Brain microvascular endothelial cell (primary cell): ENCODE data around the gene GCLM.
"Not testable (repeated sequence)": the region's sequence is repeated elsewhere in the genome, so short reads cannot be mapped to it uniquely, and the experiment has no call there.

ENCODE experiments used
- DNase-seq: peaks from one replicate; pipeline ENCODE4 v3.0.0-alpha.2; 2020
- H3K27ac ChIP-seq: fragments of 250-450 bp; sonication (Bioruptor Pico); 2 replicates; pipeline ENCODE4 v1.5.1; 2020; ENCODE audit warnings: mild to moderate bottlenecking, moderate library complexity
- H3K27me3 ChIP-seq: fragments of 250-450 bp; sonication (Bioruptor Pico); replicated peaks from 2 replicates; pipeline ENCODE4 v1.5.1; 2020; ENCODE audit warnings: mild to moderate bottlenecking
- H3K36me3 ChIP-seq: fragments of 250-450 bp; sonication (Bioruptor Pico); replicated peaks from 2 replicates; pipeline ENCODE4 v1.5.1; 2020; ENCODE audit warnings: mild to moderate bottlenecking
- H3K4me3 ChIP-seq: 2 replicates; pipeline ENCODE4 v1.5.1; 2011; ENCODE audit warnings: low read depth, mild to moderate bottlenecking, control low read depth, low read length, moderate library complexity
- CTCF ChIP-seq: IDR thresholded peaks from 2 replicates; pipeline ENCODE4 v1.5.1; 2011; ENCODE audit warnings: low read depth, mild to moderate bottlenecking, moderate library complexity, low read length, control low read depth, inconsistent platforms; ENCODE audit errors: missing control alignments
- in situ Hi-C: cut with HindIII; loops from 2 replicates; pipeline ENCODE4 v1.10.0; 2017; ENCODE audit warnings: low sequenced_read_pairs, low pct_ligation_motif_present

The GCLM gene

DNA sequence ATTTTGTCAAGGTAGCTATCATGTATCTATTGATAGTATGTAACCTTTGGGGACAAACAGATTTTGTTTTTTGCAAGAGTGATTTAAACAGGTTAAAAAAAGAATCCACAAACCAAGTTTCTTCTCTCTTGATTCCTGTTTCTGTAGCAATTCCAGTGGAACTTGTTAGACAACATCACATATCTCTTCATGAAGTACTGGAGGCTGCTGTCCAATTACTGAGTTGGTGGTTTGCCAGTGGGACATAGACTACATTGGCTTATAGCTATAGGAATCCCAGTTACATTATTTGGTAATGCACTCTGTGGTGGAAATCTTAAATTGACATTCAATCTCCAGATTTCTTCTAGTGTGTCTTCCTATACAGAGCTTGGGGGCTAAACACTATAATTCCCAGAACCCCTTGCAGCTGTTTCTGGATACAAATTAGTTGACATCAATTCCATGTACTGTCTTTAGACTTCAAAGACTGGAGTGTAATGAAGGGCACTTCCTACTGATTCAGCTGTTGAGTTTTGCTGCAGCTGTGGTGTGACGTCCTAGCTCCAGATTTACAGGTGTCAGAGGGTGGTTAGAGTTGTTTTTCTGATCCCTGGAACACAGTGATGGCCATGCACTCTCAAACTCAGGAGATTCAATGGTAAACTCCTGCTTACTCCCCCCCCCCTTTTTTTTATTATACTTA, 29.4 kb upstream of the GCLM start:
- no peak overlapping the region for H3K27ac ChIP-seq
- in situ Hi-C loops, result no loop called here
- no peaks in the 10 kb centered on the region for H3K27me3 ChIP-seq
- no peak for DNase-seq
- no peak for TF ChIP-seq CTCF
- no peaks in the 10 kb centered on the region for H3K36me3 ChIP-seq
- no peak overlapping the region for H3K4me3 ChIP-seq

DNA sequence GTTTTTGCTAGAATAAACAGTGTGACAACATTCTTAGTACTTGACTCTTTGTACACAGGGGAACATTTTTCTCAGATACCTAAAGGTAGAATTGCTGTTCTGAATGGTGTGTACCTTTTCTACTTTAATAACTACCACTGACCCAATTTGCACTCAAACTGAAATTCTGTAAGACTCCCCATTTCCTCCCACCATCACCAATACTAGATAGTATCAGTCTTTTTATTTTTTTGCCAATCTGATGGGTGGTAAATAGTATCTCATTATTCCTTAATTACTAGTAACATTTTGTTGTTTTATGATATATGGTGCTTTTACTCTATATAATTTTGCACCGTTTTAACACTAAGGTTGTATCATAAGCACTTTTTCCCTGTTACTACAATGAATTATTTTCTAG, 28.8 kb upstream of the GCLM start:
- Histone ChIP-seq H3K27me3 (no peaks in the 10 kb centered on the region), H3K36me3 (no peaks in the 10 kb centered on the region), H3K27ac (no peak overlapping the region), H3K4me3 (no peak overlapping the region)
- no peak for DNase-seq
- in situ Hi-C loops, result no loop called here
- no peak for TF ChIP-seq CTCF

DNA sequence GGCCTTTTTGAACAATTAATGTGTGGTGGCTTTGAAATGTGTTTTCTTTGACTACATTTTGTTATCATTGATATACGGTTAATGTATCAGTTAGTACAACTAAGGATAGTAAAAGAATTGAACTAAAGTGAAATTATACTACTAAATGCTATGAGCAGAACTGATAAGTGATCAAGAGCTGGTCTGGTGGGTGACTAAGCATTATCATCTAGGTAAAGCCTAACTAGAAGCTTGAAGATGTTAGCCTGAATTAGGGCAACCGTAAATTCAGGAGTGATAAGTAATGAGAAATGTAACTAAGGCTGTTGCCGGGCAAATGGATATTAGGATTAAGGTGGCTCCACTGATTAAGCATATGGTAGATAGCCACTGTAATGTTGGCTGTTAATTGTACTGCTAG, 16.0 kb upstream of the GCLM start:
- TF ChIP-seq CTCF, result no peak
- no peak overlapping the region for H3K4me3 ChIP-seq
- DNase-seq, result no peak
- H3K27ac ChIP-seq, result no peak overlapping the region
- H3K27me3 ChIP-seq, result no peaks in the 10 kb centered on the region
- in situ Hi-C loops, result no loop called here
- no peaks in the 10 kb centered on the region for H3K36me3 ChIP-seq

- H3K27ac ChIP-seq, result no peak overlapping the region
- no peaks in the 10 kb centered on the region for H3K27me3 ChIP-seq
- in situ Hi-C loops, result no loop called here
- no peak for TF ChIP-seq CTCF
- H3K4me3 ChIP-seq, result no peak overlapping the region
- DNase-seq, result no peak
- H3K36me3 ChIP-seq, result no peaks in the 10 kb centered on the region
Measured at GRCh38 chr1:93919780-93920179, 10.6 kb upstream of the GCLM start.

DNA sequence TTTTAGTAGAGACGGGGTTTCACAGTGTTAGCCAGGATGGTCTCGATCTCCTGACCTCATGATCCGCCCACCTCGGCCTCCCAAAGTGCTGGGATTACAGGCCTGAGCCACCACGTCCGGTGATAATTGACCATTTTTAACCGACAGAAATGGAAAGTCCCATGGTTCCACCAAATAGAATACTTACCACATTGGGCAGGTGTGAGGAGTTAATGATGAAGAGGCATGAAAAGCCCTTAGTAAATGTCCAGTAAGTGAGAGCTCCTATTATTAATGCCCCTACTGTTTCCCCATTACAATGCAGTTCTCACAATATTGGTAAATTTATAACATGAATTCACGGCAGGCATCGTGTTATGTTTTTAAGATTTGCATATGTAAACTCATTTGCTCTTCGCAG, 8.1 kb upstream of the GCLM start:
- DNase-seq, result no peak
- Histone ChIP-seq H3K36me3 (no peaks in the 10 kb centered on the region), H3K27ac (no peak overlapping the region), H3K27me3 (no peaks in the 10 kb centered on the region), H3K4me3 (no peak overlapping the region)
- in situ Hi-C loops, result no loop called here
- no peak for TF ChIP-seq CTCF

GRCh38 chr1:93910880-93911279, 1.6 kb upstream of the GCLM start:
- H3K27me3 ChIP-seq, H3K4me3 ChIP-seq, H3K36me3 ChIP-seq, DNase-seq, H3K27ac ChIP-seq, in situ Hi-C loops: not testable (repeated sequence)
